CD4-positive, alpha-beta T cell (primary cell): ENCODE data around the gene IGF1R. TPM values are rescaled to one million over a fixed set of nuclear protein-coding genes. Genes with fewer than 3 reads are reported as not detected.

Source experiments
- ATAC-seq: fragments of 200-7000 bp; cut with Tn5 transposase; one replicate; pipeline ENCODE4 v1.10.0; 2022; ENCODE audit warnings: mild to moderate bottlenecking; ENCODE audit not compliant: poor library complexity
- CTCF ChIA-PET: fragments of 350-600 bp; sonication (Branson Sonifier 250); formaldehyde crosslinking; loops from one replicate; lab custom pipeline; 2021; ENCODE audit warnings: antibody characterized with exemption, inconsistent platforms; lab: Charles Lee
- POLR2A ChIA-PET: fragments of 350-600 bp; sonication (Branson Sonifier 250); formaldehyde crosslinking; loops from one replicate; lab custom pipeline; 2021; ENCODE audit warnings: antibody characterized with exemption, inconsistent platforms; lab: Charles Lee
- DNase-seq, 14 experiments: peaks; one replicate each; pipeline ENCODE4 v3.0.0-alpha.2; 2013 to 2020; ENCODE audit warnings: mixed read lengths in 2 of 14
- H3K27ac ChIP-seq, 2 donors: one replicate each; pipeline versions ENCODE4 v1.5.1 to v1.7.0; 2013; ENCODE audit warnings: low read length in 2 of 2, low read depth in 1 of 2, mild to moderate bottlenecking in 1 of 2
- H3K27me3 ChIP-seq, 2 experiments: 1 replicate in 1 of 2; 2 replicates in 1 of 2; pipeline versions ENCODE4 v1.6.1 to v1.7.0; 2013; ENCODE audit warnings: low read length in 2 of 2, control low read depth in 1 of 2, mild to moderate bottlenecking in 1 of 2, moderate library complexity in 1 of 2; ENCODE audit not compliant: insufficient read depth in 2 of 2, control insufficient read depth in 1 of 2
- H3K36me3 ChIP-seq: one replicate; pipeline ENCODE4 v1.6.1; 2013; ENCODE audit warnings: low read length, control low read depth; ENCODE audit not compliant: insufficient read depth
- H3K4me1 ChIP-seq: one replicate; pipeline ENCODE4 v1.6.1; 2013; ENCODE audit warnings: low read length, control low read depth; ENCODE audit not compliant: insufficient read depth
- H3K4me3 ChIP-seq: one replicate; pipeline ENCODE4 v1.5.1; 2013; ENCODE audit warnings: mild to moderate bottlenecking, low read length, moderate library complexity
- H3K9me3 ChIP-seq, 2 experiments: 1 replicate in 1 of 2; 2 replicates in 1 of 2; pipeline versions ENCODE4 v1.6.1 to v1.7.0; 2013; ENCODE audit warnings: low read length in 2 of 2, mild to moderate bottlenecking in 2 of 2, control low read depth in 1 of 2, moderate library complexity in 1 of 2; ENCODE audit not compliant: control insufficient read depth in 1 of 2, insufficient read depth in 1 of 2
- H3K27ac Mint-ChIP-seq: one replicate; pipeline ENCODE4 v1.8.0; 2020; ENCODE audit warnings: mixed read lengths
- H3K27me3 Mint-ChIP-seq: one replicate; pipeline ENCODE4 v1.8.0; 2021; ENCODE audit warnings: mixed read lengths
- H3K36me3 Mint-ChIP-seq: one replicate; pipeline ENCODE4 v1.8.0; 2021; ENCODE audit warnings: low read depth, mixed read lengths
- H3K4me1 Mint-ChIP-seq: one replicate; pipeline ENCODE4 v1.8.0; 2021; ENCODE audit warnings: low read depth, mixed read lengths
- H3K4me3 Mint-ChIP-seq: one replicate; pipeline ENCODE4 v1.8.0; 2020; ENCODE audit warnings: mild to moderate bottlenecking, mixed read lengths
- H3K9me3 Mint-ChIP-seq: one replicate; pipeline ENCODE4 v1.8.0; 2020; ENCODE audit warnings: mixed read lengths
- CTCF ChIP-seq: fragments of 200-600 bp; IDR thresholded peaks from one replicate; pipeline ENCODE4 v1.8.0; 2022; ENCODE audit warnings: antibody characterized with exemption, mild to moderate bottlenecking
- intact Hi-C, 2 experiments: fragments of 100-400 bp; cut with DNase I in 1 of 2; cut with micrococcal nuclease in 1 of 2; formaldehyde crosslinking; loops; one replicate each; pipeline versions ENCODE4 v1.15.1 to v1.9.0; 2023 to 2025; cut with DNase I, micrococcal nuclease
- total RNA-seq, 174 experiments: library from RNA in 2 of 174; stranded (reverse) in 2 of 174; gene quantifications; one replicate each; pipeline ENCODE4 v1.2.3 and lab custom pipeline; 2021 to 2026

IGF1R gene
- total RNA-seq, 2 experiments from 2014 or later = 39.2 to 40.3 TPM

- Mint-ChIP-seq H3K9me3 (no peaks in the 10 kb centered on the region), H3K4me3 (peak overlapping the region; percentile 95), H3K36me3 (peaks cover 7% of the 10 kb centered on the region), H3K27me3 (no peaks in the 10 kb centered on the region), H3K27ac (peak overlapping the region; percentile 93), H3K4me1 (peaks cover 42% of the 10 kb centered on the region)
- H3K27ac ChIP-seq = peak overlapping the region; percentile 66 to 70
- H3K9me3 ChIP-seq = no peaks in the 10 kb centered on the region
- H3K4me3 ChIP-seq = peak overlapping the region; percentile 63
- H3K36me3 ChIP-seq = no peaks in the 10 kb centered on the region
- CTCF ChIA-PET = interaction anchor here (1.0 to 1.1 kb wide), 2 partner anchors 16 to 17 kb away, joined by 3 read pairs; no protein-coding TSS in a partner anchor
- ATAC-seq (peak; percentile 91), DNase-seq (peak; percentile 47 to 88 (median 67))
- H3K27me3 ChIP-seq = no peaks in the 10 kb centered on the region
- POLR2A ChIA-PET = interaction anchor here (0.8 to 1.0 kb wide), 2 partner anchors 9 to 217 kb away, joined by 3 to 5 read pairs; partner anchors contain the start of gene IGF1R
- intact Hi-C loops = no loop called here
- H3K4me1 ChIP-seq = peaks cover 25% of the 10 kb centered on the region
- no peak for TF ChIP-seq CTCF
Observed at GRCh38 chr15:98865397-98866339, 217.3 kb downstream of the IGF1R start.

- peak overlapping the region; percentile 63 for H3K4me3 ChIP-seq
- intact Hi-C loops = no loop called here
- H3K36me3 Mint-ChIP-seq = peaks cover 10% of the 10 kb centered on the region
- no peaks in the 10 kb centered on the region for H3K36me3 ChIP-seq
- H3K9me3 ChIP-seq = no peaks in the 10 kb centered on the region
- H3K4me1 Mint-ChIP-seq = peaks cover 37% of the 10 kb centered on the region
- H3K27me3 Mint-ChIP-seq = no peaks in the 10 kb centered on the region
- TF ChIP-seq CTCF = no peak
- ATAC-seq = no peak
- no peaks in the 10 kb centered on the region for H3K9me3 Mint-ChIP-seq
- ChIA-PET POLR2A (interaction anchor here (0.8 kb wide), 1 partner anchor 218 kb away, joined by 5 read pairs; the partner anchor contains the start of gene IGF1R), CTCF (interaction anchor here (1.0 to 1.1 kb wide), 2 partner anchors 15 to 18 kb away, joined by 3 read pairs; no protein-coding TSS in a partner anchor)
- H3K4me1 ChIP-seq = peaks cover 19% of the 10 kb centered on the region
- peak overlapping the region; percentile 95 for H3K4me3 Mint-ChIP-seq
- peak in 1 of 14 experiments; percentile 20 for DNase-seq
- H3K27me3 ChIP-seq = no peaks in the 10 kb centered on the region
- H3K27ac Mint-ChIP-seq = peak overlapping the region; percentile 93
- H3K27ac ChIP-seq = peak overlapping the region; percentile 54 to 70
Observed at GRCh38 chr15:98866511-98866910, 218.2 kb downstream of the IGF1R start.

GRCh38 chr15:98868564-98868963 lies 220.2 kb downstream of the IGF1R start:
- TF ChIP-seq CTCF = no peak
- H3K27me3 ChIP-seq = no peaks in the 10 kb centered on the region
- Mint-ChIP-seq H3K27ac (peak overlapping the region; percentile 59), H3K9me3 (no peaks in the 10 kb centered on the region), H3K4me1 (peaks cover 38% of the 10 kb centered on the region), H3K4me3 (peak overlapping the region; percentile 38), H3K36me3 (peaks cover 11% of the 10 kb centered on the region), H3K27me3 (no peaks in the 10 kb centered on the region)
- intact Hi-C loops = no loop called here
- H3K4me1 ChIP-seq = peaks cover 22% of the 10 kb centered on the region
- ChIA-PET CTCF (no interaction called here), POLR2A (no interaction called here)
- ATAC-seq (no peak), DNase-seq (no peak)
- H3K9me3 ChIP-seq = no peaks in the 10 kb centered on the region
- H3K36me3 ChIP-seq = no peaks in the 10 kb centered on the region
- H3K4me3 ChIP-seq = no peak overlapping the region
- no peak overlapping the region for H3K27ac ChIP-seq
